ENCODE data around the gene IL2RG. TPM values are rescaled to one million over a fixed set of nuclear protein-coding genes. Genes with fewer than 3 reads are reported as not detected.

IL2RG gene
- total RNA-seq, 1 experiment from 2014 or later: not detected

- Mint-ChIP-seq H3K27ac (peak within 1 kb of the TSS in 1 of 3 experiments; percentile 92; a peak in 1 of 7 replicates), H3K9me3 (peaks cover 51 to 77% of the 10 kb centered on the region in 2 experiments)
- no peak within 1 kb of the TSS for H2AFZ ChIP-seq (ENCODE audit: low read length)
Observed at GRCh38 chrX:71144651-71145050, 33.3 kb upstream of the IL2RG start, which contains the start of gene NLGN3. Gene NLGN3 (plus strand): TSS chrX:71144841. CDS start chrX:71147750, 2,909 bp downstream.

More at GRCh38 chrX:71144651-71145050, 33.3 kb upstream of the IL2RG start, which contains the start of gene NLGN3:
- no peak within 1 kb of the TSS for H2BK15ac ChIP-seq (ENCODE audit: low read depth, low read length)
- no peak for TF ChIP-seq CTCF (conservative IDR thresholded peaks at IDR 0.05)
- peaks cover 6% of the 10 kb centered on the region for H3K23me2 ChIP-seq (ENCODE audit: insufficient read length, low read depth, low read length, poor library complexity, severe bottlenecking)
- no peak within 1 kb of the TSS for H2BK12ac ChIP-seq (ENCODE audit: insufficient read length, low read depth, low read length)
- H3K79me2 ChIP-seq (ENCODE audit: insufficient read depth, low read length): no peaks in the 10 kb centered on the region
- peaks cover 24% of the 10 kb centered on the region for H3K9me3 ChIP-seq (ENCODE audit: control insufficient read depth, low read depth, low read length)
- Mint-ChIP-seq H3K36me3 (ENCODE audit: insufficient read depth in 1 of 3, low read depth in 3 of 3) (peaks cover 10 to 31% (median 10%) of the 10 kb centered on the region in 3 experiments; a peak in 5 of 7 replicates), H3K27me3 (ENCODE audit: low read depth) (peaks cover 6% of the 10 kb centered on the region), H3K4me3 (peak within 1 kb of the TSS; percentile 61 to 85), H3K4me1 (peaks cover 15 to 19% of the 10 kb centered on the region in 2 experiments)
- WGBS (ENCODE audit: extremely low coverage, insufficient read length, low lambda C conversion rate): no CpG with 5 or more reads among the region's 28 CpGs
- H3K27me3 ChIP-seq (ENCODE audit: insufficient read depth, low read length): no peaks in the 10 kb centered on the region
- DNase-seq: no peak
- no peak within 1 kb of the TSS for H4K5ac ChIP-seq (ENCODE audit: insufficient read length, low read depth, low read length)
- H2BK120ac ChIP-seq (ENCODE audit: low read depth, low read length, poor library complexity, severe bottlenecking): no peak within 1 kb of the TSS
- H2BK20ac ChIP-seq (ENCODE audit: low read depth, low read length, poor library complexity, severe bottlenecking): no peak within 1 kb of the TSS
- H4K20me1 ChIP-seq (ENCODE audit: control insufficient read depth, insufficient read depth, insufficient read length): peaks cover 2% of the 10 kb centered on the region
- no peak within 1 kb of the TSS for H3K23ac ChIP-seq (ENCODE audit: insufficient read length, low read depth, low read length)
- H3K56ac ChIP-seq (ENCODE audit: insufficient read length, low read depth, low read length): no peak within 1 kb of the TSS
- no peak within 1 kb of the TSS for H4K91ac ChIP-seq (ENCODE audit: insufficient read length, low read depth, low read length)
- H3K14ac ChIP-seq (ENCODE audit: insufficient read depth, low read length): no peak within 1 kb of the TSS; the same call in 1 of the 2 replicates
- H3K4me1 ChIP-seq (ENCODE audit: insufficient read depth, low read length): no peaks in the 10 kb centered on the region; the same call in 1 of the 2 replicates
- H3K4ac ChIP-seq (ENCODE audit: low read depth, low read length): no peak within 1 kb of the TSS
- H2AK5ac ChIP-seq (ENCODE audit: insufficient read length, low read length): no peak within 1 kb of the TSS
- peak within 1 kb of the TSS; percentile 46 for H3K4me2 ChIP-seq (ENCODE audit: insufficient read depth, insufficient read length, low read length)
- no peak within 1 kb of the TSS for H3K27ac ChIP-seq (ENCODE audit: insufficient read length, low read depth, low read length)
- H3K18ac ChIP-seq (ENCODE audit: insufficient read length, low read depth, low read length): no peak within 1 kb of the TSS
- no peak within 1 kb of the TSS for H4K8ac ChIP-seq (replicated peaks; ENCODE audit: insufficient read length, low read depth, low read length)
- H3K9ac ChIP-seq (ENCODE audit: extremely low read depth, insufficient read length, low read length): no peak within 1 kb of the TSS
- no peaks in the 10 kb centered on the region for H3K79me1 ChIP-seq (ENCODE audit: insufficient read depth, low read depth, low read length, poor library complexity, severe bottlenecking)
- H3T11ph ChIP-seq (ENCODE audit: low read length): no peak within 1 kb of the TSS
- no peak within 1 kb of the TSS for H2BK5ac ChIP-seq (ENCODE audit: insufficient read length, low read length)
